ENCODE results near the gene HAUS8. TPM values are rescaled to one million over a fixed set of nuclear protein-coding genes. Genes with fewer than 3 reads are reported as not detected.

HAUS8 gene
- total RNA-seq, 2 experiments from 2014 or later = 47.3 to 74.1 TPM

- no peak overlapping the region for H3K4me2 ChIP-seq (ENCODE audit: low read length)
- H4K20me1 ChIP-seq (ENCODE audit: insufficient read depth, low read length) = no peaks in the 10 kb centered on the region
- peak; percentile 22 for DNase-seq (ENCODE audit: low spot score)
- H3K36me3 ChIP-seq (ENCODE audit: insufficient read depth, low read length) = no peaks in the 10 kb centered on the region
- no peak for TF ChIP-seq EZH2phosphoT487 (IDR thresholded peaks at IDR 0.05; ENCODE audit: borderline replicate concordance, low read depth, low read length)
- TF ChIP-seq, protein P1, sequence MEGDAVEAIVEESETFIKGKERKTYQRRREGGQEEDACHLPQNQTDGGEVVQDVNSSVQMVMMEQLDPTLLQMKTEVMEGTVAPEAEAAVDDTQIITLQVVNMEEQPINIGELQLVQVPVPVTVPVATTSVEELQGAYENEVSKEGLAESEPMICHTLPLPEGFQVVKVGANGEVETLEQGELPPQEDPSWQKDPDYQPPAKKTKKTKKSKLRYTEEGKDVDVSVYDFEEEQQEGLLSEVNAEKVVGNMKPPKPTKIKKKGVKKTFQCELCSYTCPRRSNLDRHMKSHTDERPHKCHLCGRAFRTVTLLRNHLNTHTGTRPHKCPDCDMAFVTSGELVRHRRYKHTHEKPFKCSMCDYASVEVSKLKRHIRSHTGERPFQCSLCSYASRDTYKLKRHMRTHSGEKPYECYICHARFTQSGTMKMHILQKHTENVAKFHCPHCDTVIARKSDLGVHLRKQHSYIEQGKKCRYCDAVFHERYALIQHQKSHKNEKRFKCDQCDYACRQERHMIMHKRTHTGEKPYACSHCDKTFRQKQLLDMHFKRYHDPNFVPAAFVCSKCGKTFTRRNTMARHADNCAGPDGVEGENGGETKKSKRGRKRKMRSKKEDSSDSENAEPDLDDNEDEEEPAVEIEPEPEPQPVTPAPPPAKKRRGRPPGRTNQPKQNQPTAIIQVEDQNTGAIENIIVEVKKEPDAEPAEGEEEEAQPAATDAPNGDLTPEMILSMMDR (conservative IDR thresholded peaks at IDR 0.05; ENCODE audit: low read length) = no peak
- intact Hi-C loops (cut with micrococcal nuclease; ENCODE audit: unreplicated experiment) = no loop called here
- no peaks in the 10 kb centered on the region for H3K4me1 ChIP-seq (ENCODE audit: insufficient read depth, low read length, poor library complexity, severe bottlenecking)
- H3K9me2 ChIP-seq (ENCODE audit: insufficient read depth, low read length) = no peaks in the 10 kb centered on the region
- no peak overlapping the region for H3K27ac ChIP-seq (ENCODE audit: low read depth, low read length, poor library complexity, severe bottlenecking)
- no peaks in the 10 kb centered on the region for H3K79me2 ChIP-seq (ENCODE audit: insufficient read depth, low read depth, low read length)
- no peak overlapping the region for H2AFZ ChIP-seq (ENCODE audit: low read length)
- H3K9me3 ChIP-seq (ENCODE audit: low read length) = no peaks in the 10 kb centered on the region
- BruUV-seq (replicated peaks) = no TSS peak
- POLR2A ChIA-PET = interaction anchor here (0.5 kb wide), 1 partner anchor 222 kb away, joined by 4 read pairs; no protein-coding TSS in a partner anchor
- H3K4me3 ChIP-seq (ENCODE audit: low read depth, low read length, poor library complexity, severe bottlenecking) = no peak overlapping the region
- CTCF ChIA-PET (ENCODE audit: unreplicated experiment) = no interaction called here
Measured at GRCh38 chr19:17035842-17036424, 39.3 kb downstream of the HAUS8 start.

DNA sequence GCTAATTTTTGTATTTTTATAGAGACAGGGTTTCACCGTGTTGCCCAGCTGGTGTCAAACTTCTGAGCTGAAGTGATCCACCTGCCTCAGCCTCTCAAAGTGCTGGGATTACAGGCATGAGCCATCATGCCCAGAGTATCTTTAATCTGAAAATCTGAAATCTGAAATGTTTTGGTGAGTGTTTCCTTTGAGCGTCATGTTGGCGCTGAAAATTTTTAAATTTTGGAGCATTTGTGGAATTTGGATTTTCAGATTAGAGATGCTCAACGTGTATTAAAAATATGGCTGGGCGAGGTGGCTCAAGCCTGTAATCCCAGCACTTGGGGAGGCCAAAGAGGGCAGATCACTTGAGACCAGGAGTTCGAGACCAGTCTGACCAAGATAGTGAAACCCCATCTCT lies 43.5 kb downstream of the HAUS8 start:
- POLR2A ChIA-PET = no interaction called here
- H3K79me2 ChIP-seq (ENCODE audit: insufficient read depth, low read depth, low read length) = no peaks in the 10 kb centered on the region
- H4K20me1 ChIP-seq (ENCODE audit: insufficient read depth, low read length) = no peaks in the 10 kb centered on the region
- no peaks in the 10 kb centered on the region for H3K4me1 ChIP-seq (ENCODE audit: insufficient read depth, low read length, poor library complexity, severe bottlenecking)
- H3K27ac ChIP-seq (ENCODE audit: low read depth, low read length, poor library complexity, severe bottlenecking) = no peak overlapping the region
- no peak overlapping the region for H3K4me2 ChIP-seq (ENCODE audit: low read length)
- intact Hi-C loops (cut with micrococcal nuclease; ENCODE audit: unreplicated experiment) = no loop called here
- no peaks in the 10 kb centered on the region for H3K9me3 ChIP-seq (ENCODE audit: low read length)
- H3K9me2 ChIP-seq (ENCODE audit: insufficient read depth, low read length) = no peaks in the 10 kb centered on the region
- no peak overlapping the region for H2AFZ ChIP-seq (ENCODE audit: low read length)
- no peaks in the 10 kb centered on the region for H3K36me3 ChIP-seq (ENCODE audit: insufficient read depth, low read length)
- no peak overlapping the region for H3K4me3 ChIP-seq (ENCODE audit: low read depth, low read length, poor library complexity, severe bottlenecking)
- no TSS peak for BruUV-seq (replicated peaks)
- TF ChIP-seq EZH2phosphoT487 (IDR thresholded peaks at IDR 0.05; ENCODE audit: borderline replicate concordance, low read depth, low read length) = no peak
- TF ChIP-seq, protein P1 (conservative IDR thresholded peaks at IDR 0.05; ENCODE audit: low read length) = no peak
- no peak for DNase-seq (ENCODE audit: low spot score)
- CTCF ChIA-PET (ENCODE audit: unreplicated experiment) = no interaction called here

GRCh38 chr19:17027535-17027975 lies 47.7 kb downstream of the HAUS8 start:
- H3K9me2 ChIP-seq (ENCODE audit: insufficient read depth, low read length) = no peaks in the 10 kb centered on the region
- DNase-seq (ENCODE audit: low spot score) = no peak
- CTCF ChIA-PET (ENCODE audit: unreplicated experiment) = no interaction called here
- H3K27ac ChIP-seq (ENCODE audit: low read depth, low read length, poor library complexity, severe bottlenecking) = no peak overlapping the region
- H3K4me2 ChIP-seq (ENCODE audit: low read length) = no peak overlapping the region
- no peak overlapping the region for H3K4me3 ChIP-seq (ENCODE audit: low read depth, low read length, poor library complexity, severe bottlenecking)
- H2AFZ ChIP-seq (ENCODE audit: low read length) = no peak overlapping the region
- peaks cover 18% of the 10 kb centered on the region for H3K4me1 ChIP-seq (ENCODE audit: insufficient read depth, low read length, poor library complexity, severe bottlenecking)
- no peaks in the 10 kb centered on the region for H4K20me1 ChIP-seq (ENCODE audit: insufficient read depth, low read length)
- no peaks in the 10 kb centered on the region for H3K79me2 ChIP-seq (ENCODE audit: insufficient read depth, low read depth, low read length)
- H3K36me3 ChIP-seq (ENCODE audit: insufficient read depth, low read length) = no peaks in the 10 kb centered on the region
- POLR2A ChIA-PET = no interaction called here
- intact Hi-C loops (cut with micrococcal nuclease; ENCODE audit: unreplicated experiment) = no loop called here
- H3K9me3 ChIP-seq (ENCODE audit: low read length) = no peaks in the 10 kb centered on the region
- no TSS peak for BruUV-seq (replicated peaks)
- no peak for TF ChIP-seq EZH2phosphoT487 (IDR thresholded peaks at IDR 0.05; ENCODE audit: borderline replicate concordance, low read depth, low read length)
- TF ChIP-seq, protein P1 (conservative IDR thresholded peaks at IDR 0.05; ENCODE audit: low read length) = no peak
